ENCODE measurements around the gene REV1. TPM values are rescaled to one million over a fixed set of nuclear protein-coding genes. Genes with fewer than 3 reads are reported as not detected.

The REV1 gene
- total RNA-seq, 2 donors from 2014 or later, result 43.9 to 44.6 TPM

- no peaks in the 10 kb centered on the region for H3K4me1 Mint-ChIP-seq
- Histone ChIP-seq H3K27ac (ENCODE audit: low read depth, low read length) (no peak overlapping the region), H3K27me3 (ENCODE audit: control insufficient read depth, insufficient read depth, low read length, poor library complexity, severe bottlenecking) (no peaks in the 10 kb centered on the region), H3K4me1 (ENCODE audit: control insufficient read depth, insufficient read depth, low read length) (no peaks in the 10 kb centered on the region), H3K9ac (ENCODE audit: extremely low read depth, low read length, poor library complexity, severe bottlenecking) (no peak overlapping the region), H3K4me3 (ENCODE audit: low read length) (no peak overlapping the region), H3K9me3 (ENCODE audit: control insufficient read depth, low read length) (peaks cover 4% of the 10 kb centered on the region), H3K36me3 (ENCODE audit: control insufficient read depth, insufficient read depth, low read length) (peaks cover 83% of the 10 kb centered on the region)
- no peak overlapping the region for H3K4me3 Mint-ChIP-seq
- DNase-seq, result no peak
- H3K27ac Mint-ChIP-seq, result no peak overlapping the region
- no peaks in the 10 kb centered on the region for H3K27me3 Mint-ChIP-seq (ENCODE audit: insufficient read depth)
- H3K9me3 Mint-ChIP-seq, result no peaks in the 10 kb centered on the region
- peaks cover 63% of the 10 kb centered on the region for H3K36me3 Mint-ChIP-seq (ENCODE audit: low read depth)
- 92 to 97% methylated on average over 1 to 5 of the region's 5 CpGs for WGBS, 2 experiments (ENCODE audit: insufficient coverage in 1 of 2, insufficient read length in 1 of 2)
- no peak for TF ChIP-seq CTCF (conservative IDR thresholded peaks at IDR 0.05)
Observed at GRCh38 chr2:99420751-99421299, 69.0 kb downstream of the REV1 start.

DNA sequence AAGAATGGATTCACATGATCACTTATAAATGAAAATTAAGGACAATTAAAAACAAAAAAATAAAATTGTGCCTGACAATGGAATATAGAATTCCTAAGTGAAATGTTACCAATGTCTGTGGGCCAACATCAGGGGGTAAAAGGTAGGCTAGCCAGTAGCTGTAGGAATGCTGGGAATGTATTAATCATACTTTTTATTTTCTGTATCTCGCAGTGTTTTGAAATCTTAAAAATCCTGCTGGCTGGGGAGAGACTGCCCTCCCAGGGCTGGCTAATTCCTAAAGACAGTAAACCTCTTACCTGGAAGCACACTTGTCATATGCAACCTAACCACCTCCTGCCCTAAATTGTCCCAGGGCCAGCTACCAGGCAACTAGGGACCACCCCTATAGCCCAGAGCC, 69.8 kb downstream of the REV1 start:
- no peaks in the 10 kb centered on the region for H3K27me3 Mint-ChIP-seq (ENCODE audit: insufficient read depth)
- H3K4me1 Mint-ChIP-seq, result no peaks in the 10 kb centered on the region
- H3K27ac ChIP-seq (ENCODE audit: low read depth, low read length), result no peak overlapping the region
- peaks cover 91% of the 10 kb centered on the region for H3K36me3 ChIP-seq (ENCODE audit: control insufficient read depth, insufficient read depth, low read length)
- no peaks in the 10 kb centered on the region for H3K9me3 Mint-ChIP-seq
- no peak for DNase-seq
- no peak for TF ChIP-seq CTCF (conservative IDR thresholded peaks at IDR 0.05)
- H3K27ac Mint-ChIP-seq, result no peak overlapping the region
- peaks cover 4% of the 10 kb centered on the region for H3K9me3 ChIP-seq (ENCODE audit: control insufficient read depth, low read length)
- H3K9ac ChIP-seq (ENCODE audit: extremely low read depth, low read length, poor library complexity, severe bottlenecking), result no peak overlapping the region
- no peak overlapping the region for H3K4me3 ChIP-seq (ENCODE audit: low read length)
- H3K4me1 ChIP-seq (ENCODE audit: control insufficient read depth, insufficient read depth, low read length), result no peaks in the 10 kb centered on the region
- WGBS, 2 experiments (ENCODE audit: insufficient coverage in 1 of 2, insufficient read length in 1 of 2), result 86% methylated on average over 1 of the region's 1 CpG; no CpG with 5 or more reads in 1 of the 2 experiments
- no peak overlapping the region for H3K4me3 Mint-ChIP-seq
- H3K36me3 Mint-ChIP-seq (ENCODE audit: low read depth), result peaks cover 71% of the 10 kb centered on the region
- no peaks in the 10 kb centered on the region for H3K27me3 ChIP-seq (ENCODE audit: control insufficient read depth, insufficient read depth, low read length, poor library complexity, severe bottlenecking)

DNA sequence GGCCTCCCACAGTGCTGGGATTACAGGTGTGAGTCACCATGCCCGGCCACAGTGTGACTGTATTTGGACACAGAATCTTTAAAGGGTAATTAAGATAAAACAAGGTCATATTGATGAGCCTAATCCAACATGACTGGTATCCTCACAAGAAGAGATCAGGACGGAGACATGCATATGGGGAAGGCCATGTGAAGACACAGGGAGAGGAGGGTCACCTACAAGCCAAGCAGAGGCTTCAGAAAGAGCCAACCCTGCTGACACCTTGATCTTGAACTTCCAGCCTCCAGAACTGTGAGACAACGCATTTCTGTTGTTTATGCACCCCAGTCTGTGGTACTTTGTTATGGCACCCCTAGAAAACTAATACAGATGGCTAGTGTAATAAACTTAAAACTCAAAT, 72.4 kb downstream of the REV1 start:
- H3K27ac ChIP-seq (ENCODE audit: low read depth, low read length), result no peak overlapping the region
- H3K36me3 ChIP-seq (ENCODE audit: control insufficient read depth, insufficient read depth, low read length), result peaks cover 92% of the 10 kb centered on the region
- DNase-seq, result no peak
- Mint-ChIP-seq H3K9me3 (no peaks in the 10 kb centered on the region), H3K4me3 (no peak overlapping the region), H3K36me3 (ENCODE audit: low read depth) (peaks cover 79% of the 10 kb centered on the region), H3K27ac (no peak overlapping the region), H3K27me3 (ENCODE audit: insufficient read depth) (no peaks in the 10 kb centered on the region), H3K4me1 (no peaks in the 10 kb centered on the region)
- no peaks in the 10 kb centered on the region for H3K27me3 ChIP-seq (ENCODE audit: control insufficient read depth, insufficient read depth, low read length, poor library complexity, severe bottlenecking)
- H3K9me3 ChIP-seq (ENCODE audit: control insufficient read depth, low read length), result peaks cover 4% of the 10 kb centered on the region
- no peaks in the 10 kb centered on the region for H3K4me1 ChIP-seq (ENCODE audit: control insufficient read depth, insufficient read depth, low read length)
- no peak for TF ChIP-seq CTCF (conservative IDR thresholded peaks at IDR 0.05)
- WGBS, 2 experiments (ENCODE audit: insufficient coverage in 1 of 2, insufficient read length in 1 of 2), result 89 to 92% methylated on average over 3 of the region's 3 CpGs
- no peak overlapping the region for H3K9ac ChIP-seq (ENCODE audit: extremely low read depth, low read length, poor library complexity, severe bottlenecking)
- H3K4me3 ChIP-seq (ENCODE audit: low read length), result no peak overlapping the region

All from endodermal cell (in vitro differentiated cells).